Mucosa of descending colon (tissue), 3 donors: ENCODE data around the gene PABPC1L2A. TPM values are rescaled to one million over a fixed set of nuclear protein-coding genes. Genes with fewer than 3 reads are reported as not detected.
"Not testable (repeated sequence)": the region's sequence is repeated elsewhere in the genome, so short reads cannot be mapped to it uniquely, and the experiment has no call there.

Experiments
- ATAC-seq: fragments of 200-7000 bp; cut with Tn5 transposase; one replicate; pipeline ENCODE4 v1.9.1; 2020; ENCODE audit warnings: mild to moderate bottlenecking, moderate library complexity
- DNase-seq, 3 donors: peaks; one replicate each; pipeline ENCODE4 v3.0.0-alpha.2; 2020
- H3K36me3 ChIP-seq: fragments of 200-600 bp; one replicate; pipeline ENCODE4 v1.8.0; 2021; ENCODE audit warnings: low read depth, mild to moderate bottlenecking
- H3K4me1 ChIP-seq: fragments of 200-600 bp; one replicate; pipeline ENCODE4 v1.8.0; 2021; ENCODE audit warnings: low read depth, mild to moderate bottlenecking
- H3K4me3 ChIP-seq: fragments of 200-600 bp; one replicate; pipeline ENCODE4 v1.8.0; 2021; ENCODE audit warnings: mild to moderate bottlenecking
- H3K9me3 ChIP-seq: fragments of 200-600 bp; one replicate; pipeline ENCODE4 v1.8.0; 2021; ENCODE audit warnings: mild to moderate bottlenecking
- intact Hi-C, 2 donors: fragments of 100-400 bp; cut with DNase I in 1 of 2; cut with micrococcal nuclease in 1 of 2; formaldehyde crosslinking; loops; one replicate each; pipeline versions ENCODE4 v1.11.0 to v1.11.1; 2022; cut with DNase I, micrococcal nuclease
- long read RNA-seq, 2 donors: library from polyadenylated mRNA; unstranded; transcript quantifications; one replicate each; pipeline ENCODE4 v2.0.0, GENCODE V29; 2019 to 2021
- total RNA-seq, 3 donors: library from RNA; stranded (reverse); fragmentation: NEBNext Ultra II Directional in 2 of 3; extraction: Animal tissue kit (Norgen Biotek cat#: 25700) in 2 of 3; gene quantifications; one replicate each; pipeline versions ENCODE4 v1.2.1 to v1.2.4, GENCODE V29; 2021 to 2023
- TF ChIP-seq, protein P1 (sequence below): fragments of 200-600 bp; IDR thresholded peaks from one replicate; pipeline ENCODE4 v1.8.0; 2022; ENCODE audit warnings: antibody characterized with exemption, mild to moderate bottlenecking
- donor health status: DM: no; HTN: no; CAD: no; lungs with moderate emphysema.
- donor health status: DM: no; HTN: no; CAD: no.
- donor health status: DM: no; HTN: yes; CAD: no.

PABPC1L2A gene
- total RNA-seq: not detected
- long read RNA-seq, donor 1: 0 reads
- long read RNA-seq, donor 2: 0 reads

DNA sequence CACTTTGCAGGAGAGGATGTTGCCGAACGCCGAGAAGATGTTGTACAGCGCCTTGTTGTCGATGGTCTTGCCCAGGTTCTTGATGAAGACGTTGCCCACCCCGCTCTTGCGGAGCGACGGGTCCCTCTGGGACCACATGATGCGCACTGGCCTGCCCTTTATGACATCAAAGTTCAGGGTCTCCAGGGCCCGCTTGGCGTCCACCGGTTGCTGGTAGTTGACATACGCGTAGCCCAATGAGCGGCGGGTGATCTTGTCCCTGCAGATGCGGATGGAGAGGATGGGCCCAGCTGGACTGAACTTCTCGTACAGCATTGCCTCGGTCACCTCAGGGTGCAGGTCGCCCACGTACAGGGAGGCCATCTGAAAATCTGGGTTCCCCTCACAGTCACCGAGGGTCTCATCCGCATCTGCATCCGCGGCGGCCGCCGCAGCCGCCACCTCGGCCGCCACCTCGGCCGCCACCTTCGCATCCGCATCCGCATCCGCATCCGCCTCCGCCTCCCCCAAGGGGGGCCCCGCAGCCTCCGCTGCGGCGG lies at the start of gene PABPC1L2A:
Gene PABPC1L2A (minus strand): TSS at position 489 of the 539 bp plus-strand sequence. CDS start 126 bp downstream, at position 363.
- H3K4me1 ChIP-seq, intact Hi-C loops, H3K9me3 ChIP-seq, DNase-seq, H3K36me3 ChIP-seq, H3K4me3 ChIP-seq, ATAC-seq: not testable (repeated sequence)

DNA sequence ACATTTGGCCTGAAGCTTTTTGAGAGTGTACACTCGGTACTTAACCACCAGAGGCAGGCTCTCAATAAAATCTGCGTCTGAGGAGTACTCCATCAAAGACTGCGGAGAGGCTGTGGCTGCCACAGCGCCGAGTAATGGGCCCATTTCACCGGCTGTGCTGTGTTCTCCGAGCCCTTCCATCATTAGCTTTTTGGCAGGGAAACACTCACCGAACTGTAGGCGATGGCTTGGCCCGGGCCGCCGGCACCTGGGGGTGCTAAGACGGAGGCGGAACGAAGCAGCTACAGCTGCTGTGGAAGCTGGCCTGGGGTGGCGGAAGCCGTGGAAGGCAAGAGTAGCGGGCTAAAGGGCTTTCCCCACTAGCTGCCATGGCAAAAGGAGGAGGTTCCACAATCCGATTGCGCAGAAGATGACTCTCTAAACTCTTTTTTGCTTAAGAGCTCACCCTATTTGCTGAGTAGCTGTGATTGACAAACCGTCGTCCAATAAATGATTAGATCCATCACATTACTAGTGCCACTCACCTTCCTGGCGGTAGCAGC lies 48.5 kb upstream of the PABPC1L2A start:
- Histone ChIP-seq H3K36me3 (no peaks in the 10 kb centered on the region), H3K4me1 (no peaks in the 10 kb centered on the region), H3K9me3 (no peaks in the 10 kb centered on the region), H3K4me3 (no peak overlapping the region)
- TF ChIP-seq, protein P1, sequence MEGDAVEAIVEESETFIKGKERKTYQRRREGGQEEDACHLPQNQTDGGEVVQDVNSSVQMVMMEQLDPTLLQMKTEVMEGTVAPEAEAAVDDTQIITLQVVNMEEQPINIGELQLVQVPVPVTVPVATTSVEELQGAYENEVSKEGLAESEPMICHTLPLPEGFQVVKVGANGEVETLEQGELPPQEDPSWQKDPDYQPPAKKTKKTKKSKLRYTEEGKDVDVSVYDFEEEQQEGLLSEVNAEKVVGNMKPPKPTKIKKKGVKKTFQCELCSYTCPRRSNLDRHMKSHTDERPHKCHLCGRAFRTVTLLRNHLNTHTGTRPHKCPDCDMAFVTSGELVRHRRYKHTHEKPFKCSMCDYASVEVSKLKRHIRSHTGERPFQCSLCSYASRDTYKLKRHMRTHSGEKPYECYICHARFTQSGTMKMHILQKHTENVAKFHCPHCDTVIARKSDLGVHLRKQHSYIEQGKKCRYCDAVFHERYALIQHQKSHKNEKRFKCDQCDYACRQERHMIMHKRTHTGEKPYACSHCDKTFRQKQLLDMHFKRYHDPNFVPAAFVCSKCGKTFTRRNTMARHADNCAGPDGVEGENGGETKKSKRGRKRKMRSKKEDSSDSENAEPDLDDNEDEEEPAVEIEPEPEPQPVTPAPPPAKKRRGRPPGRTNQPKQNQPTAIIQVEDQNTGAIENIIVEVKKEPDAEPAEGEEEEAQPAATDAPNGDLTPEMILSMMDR: no peak
- intact Hi-C loops: no loop called here
- no peak for ATAC-seq
- peak in 1 of 3 donors; percentile 38 for DNase-seq

DNA sequence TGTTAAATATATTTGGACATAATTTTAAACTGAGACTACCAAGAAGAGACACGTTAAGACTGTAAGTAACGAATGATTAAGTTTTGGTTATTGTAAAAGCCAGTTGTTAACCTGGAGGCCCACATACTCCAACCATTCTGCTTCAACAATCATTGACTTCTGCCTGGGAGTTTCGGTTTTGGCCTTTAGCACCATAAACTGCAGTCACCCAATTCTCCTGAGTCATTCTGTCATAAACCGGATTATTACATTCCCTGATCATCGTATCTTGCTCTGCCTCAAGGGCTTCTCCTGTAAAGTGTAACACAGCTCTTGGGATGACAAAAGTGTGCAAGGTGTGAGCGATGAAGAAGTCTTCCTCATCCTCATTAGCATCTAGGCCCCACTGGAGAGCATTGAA lies 46.9 kb upstream of the PABPC1L2A start:
- intact Hi-C loops: no loop called here
- TF ChIP-seq, protein P1: no peak
- DNase-seq: peak in 1 of 3 donors; percentile 38
- no peaks in the 10 kb centered on the region for H3K36me3 ChIP-seq
- H3K4me1 ChIP-seq: no peaks in the 10 kb centered on the region
- H3K4me3 ChIP-seq: no peak overlapping the region
- no peaks in the 10 kb centered on the region for H3K9me3 ChIP-seq
- peak; percentile 98 for ATAC-seq

DNA sequence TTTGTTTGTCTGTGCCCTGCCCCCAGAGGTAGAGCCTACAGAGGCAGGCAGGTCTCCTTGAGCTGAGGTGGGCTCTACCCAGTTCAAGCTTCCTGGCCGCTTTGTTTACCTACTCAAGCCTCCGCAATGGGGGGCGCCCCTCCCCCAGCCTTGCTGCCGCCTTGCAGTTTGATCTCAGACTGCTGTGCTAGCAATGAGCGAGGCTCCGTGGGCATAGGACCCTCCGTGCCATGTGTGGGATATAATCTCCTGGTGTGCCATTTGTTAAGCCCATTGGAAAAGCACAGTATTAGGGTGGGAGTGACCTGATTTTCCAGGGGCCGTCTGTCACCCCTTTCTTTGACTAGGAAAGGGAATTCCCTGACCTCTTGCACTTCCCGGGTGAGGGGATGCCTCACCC lies 20.2 kb upstream of the PABPC1L2A start:
- H3K9me3 ChIP-seq, intact Hi-C loops, DNase-seq, H3K36me3 ChIP-seq, H3K4me1 ChIP-seq, H3K4me3 ChIP-seq, ATAC-seq: not testable (repeated sequence)

DNA sequence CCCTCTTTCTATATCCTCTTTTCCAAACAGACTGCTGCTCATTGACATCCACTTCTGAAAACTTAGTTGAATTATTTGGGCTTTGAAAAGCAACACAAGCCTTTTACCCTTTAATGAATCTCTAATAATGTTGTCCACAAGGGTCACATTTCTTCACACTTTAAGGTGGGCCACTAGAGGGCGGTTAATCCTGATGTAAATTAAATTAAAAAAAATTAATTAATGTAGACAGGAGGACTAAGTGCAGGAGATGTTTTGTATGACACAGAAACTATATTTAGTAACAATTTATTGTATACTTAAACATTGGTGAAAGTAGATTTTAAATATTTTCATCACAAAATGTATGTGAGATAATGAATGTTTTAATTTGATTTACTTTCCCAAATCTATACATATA lies 7.5 kb upstream of the PABPC1L2A start:
- H3K4me1 ChIP-seq, H3K9me3 ChIP-seq, H3K4me3 ChIP-seq, ATAC-seq, H3K36me3 ChIP-seq: not testable (repeated sequence)
- DNase-seq: peak in 1 of 3 donors; percentile 42
- intact Hi-C loops: loop anchor here in 1 of 2 donors (10.0 kb wide), 1 partner anchor 178 kb away; no protein-coding TSS in a partner anchor

DNA sequence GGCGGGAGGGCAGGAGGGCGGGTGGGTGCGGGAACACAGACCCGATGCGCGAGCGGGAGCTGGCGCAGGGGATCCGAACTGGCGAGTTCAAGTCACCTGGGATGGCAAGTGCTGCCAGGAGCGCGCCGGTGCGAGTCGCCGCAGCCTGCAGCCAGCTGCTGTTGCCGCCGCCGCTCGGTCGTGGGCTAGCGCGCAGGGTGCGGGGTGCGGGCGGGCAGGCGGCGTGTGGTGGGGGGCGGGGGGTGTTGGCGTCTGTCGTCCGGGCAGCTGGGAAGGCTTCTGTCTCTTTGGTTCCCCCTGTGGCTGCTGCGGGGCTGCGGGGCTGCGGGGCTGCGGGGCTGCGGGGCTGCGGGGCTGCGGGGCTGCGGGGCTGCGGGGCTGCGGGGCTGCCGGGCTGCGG lies 572 bp upstream of the PABPC1L2A start:
- not testable (repeated sequence) for H3K9me3 ChIP-seq, H3K4me3 ChIP-seq, H3K36me3 ChIP-seq, DNase-seq, ATAC-seq, H3K4me1 ChIP-seq
- intact Hi-C loops: loop anchor here in 1 of 2 donors (10.0 kb wide), 1 partner anchor 185 kb away; no protein-coding TSS in a partner anchor

DNA sequence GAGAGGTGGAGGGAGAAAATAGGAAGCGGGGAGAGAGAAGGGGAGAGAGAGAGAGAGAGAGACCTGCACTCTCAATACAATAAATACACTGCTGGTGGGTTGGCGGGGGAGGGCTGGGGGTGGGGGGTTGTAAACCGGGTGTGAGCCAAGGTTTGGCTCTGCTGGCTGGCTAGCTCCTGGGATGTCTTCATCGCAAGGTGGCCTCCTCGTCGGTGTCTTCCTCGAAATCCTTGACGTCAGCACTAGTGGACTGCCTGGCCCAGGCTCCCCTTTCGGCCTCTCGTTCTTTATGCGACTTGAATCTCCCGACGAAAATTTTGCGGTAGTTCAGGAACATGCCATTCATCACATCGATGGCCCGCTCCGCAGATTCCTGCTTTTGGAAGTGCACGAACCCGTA lies 715 bp downstream of the PABPC1L2A start:
- ATAC-seq, DNase-seq, H3K9me3 ChIP-seq, H3K4me3 ChIP-seq, H3K4me1 ChIP-seq, H3K36me3 ChIP-seq, intact Hi-C loops: not testable (repeated sequence)

DNA sequence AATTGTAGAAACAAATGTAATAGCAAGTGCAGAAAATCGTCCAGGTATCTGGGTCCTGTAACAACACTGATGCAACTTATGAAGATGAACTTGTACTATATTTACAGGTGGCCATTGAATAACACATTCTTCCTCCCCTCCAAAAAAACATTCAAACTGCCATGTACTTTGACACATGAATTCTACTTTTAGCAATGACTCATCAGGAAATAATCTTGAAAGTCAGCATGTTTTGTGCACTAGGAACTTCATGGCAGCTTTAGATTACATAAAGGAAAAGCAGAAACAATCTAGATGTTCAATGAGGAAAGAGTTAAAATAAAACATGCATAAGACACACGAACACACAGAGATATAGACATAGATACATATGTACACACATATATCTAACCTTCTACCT lies 2.5 kb downstream of the PABPC1L2A start:
- TF ChIP-seq, protein P1: no peak
- H3K4me3 ChIP-seq: no peak overlapping the region
- no peaks in the 10 kb centered on the region for H3K9me3 ChIP-seq
- no peak for DNase-seq
- intact Hi-C loops: no loop called here
- no peak for ATAC-seq
- no peaks in the 10 kb centered on the region for H3K4me1 ChIP-seq
- H3K36me3 ChIP-seq: no peaks in the 10 kb centered on the region
